Mesenchymal stem cell (in vitro differentiated cells and primary cell): ENCODE results near the gene STAG3.

Source experiments
- DNase-seq: peaks from one replicate; pipeline ENCODE4 v3.0.0-alpha.2; 2013
- H2AFZ ChIP-seq: one replicate; pipeline ENCODE4 v1.6.1; 2013; ENCODE audit warnings: low read depth, mild to moderate bottlenecking, control low read depth, inconsistent platforms, low read length, moderate library complexity
- H2AK5ac ChIP-seq: 2 replicates; pipeline ENCODE4 v1.6.1; 2013; ENCODE audit warnings: low read length, moderate library complexity, mild to moderate bottlenecking, inconsistent platforms; ENCODE audit not compliant: severe bottlenecking
- H2BK120ac ChIP-seq: one replicate; pipeline ENCODE4 v1.6.1; 2013; ENCODE audit warnings: low read depth, mild to moderate bottlenecking, inconsistent platforms, low read length, moderate library complexity
- H2BK12ac ChIP-seq, 2 experiments: one replicate each; pipeline ENCODE4 v1.6.1; 2013; ENCODE audit warnings: inconsistent platforms in 2 of 2, low read length in 2 of 2, mild to moderate bottlenecking in 2 of 2, moderate library complexity in 2 of 2, control low read depth in 1 of 2
- H2BK15ac ChIP-seq: one replicate; pipeline ENCODE4 v1.6.1; 2013; ENCODE audit warnings: mild to moderate bottlenecking, low read depth, inconsistent platforms; ENCODE audit not compliant: poor library complexity, severe bottlenecking
- H2BK5ac ChIP-seq: 2 replicates; pipeline ENCODE4 v1.6.1; 2013; ENCODE audit warnings: low read depth, mild to moderate bottlenecking, low read length, control low read depth, inconsistent platforms; ENCODE audit not compliant: poor library complexity, severe bottlenecking
- H3K14ac ChIP-seq, 2 experiments: one replicate each; pipeline ENCODE4 v1.6.1; 2013; ENCODE audit warnings: inconsistent platforms in 2 of 2, low read length in 2 of 2, control low read depth in 1 of 2, mild to moderate bottlenecking in 1 of 2, moderate library complexity in 1 of 2
- H3K18ac ChIP-seq, 2 experiments: one replicate each; pipeline ENCODE4 v1.6.1; 2013; ENCODE audit warnings: inconsistent platforms in 2 of 2, low read length in 2 of 2, control low read depth in 1 of 2, low read depth in 1 of 2, mild to moderate bottlenecking in 1 of 2
- H3K23ac ChIP-seq, 2 experiments: one replicate each; pipeline ENCODE4 v1.6.1; 2013; ENCODE audit warnings: inconsistent platforms in 2 of 2, low read length in 2 of 2, mild to moderate bottlenecking in 2 of 2, moderate library complexity in 2 of 2, control low read depth in 1 of 2
- H3K27ac ChIP-seq: 2 replicates; pipeline ENCODE4 v1.5.1; 2013; ENCODE audit warnings: mild to moderate bottlenecking, moderate library complexity, low read length, control low read depth, inconsistent platforms; ENCODE audit not compliant: poor library complexity, severe bottlenecking
- H3K27me3 ChIP-seq, 2 experiments: 2 replicates each; pipeline versions ENCODE4 v1.6.1 to v1.7.0; 2013; ENCODE audit warnings: low read length in 2 of 2, mild to moderate bottlenecking in 2 of 2, moderate library complexity in 2 of 2, control low read depth in 1 of 2, inconsistent platforms in 1 of 2; ENCODE audit not compliant: control insufficient read depth in 1 of 2, insufficient read depth in 1 of 2
- H3K36me3 ChIP-seq, 2 experiments: 2 replicates each; pipeline versions ENCODE4 v1.6.1 to v1.7.0; 2013; ENCODE audit warnings: low read length in 2 of 2, control low read depth in 1 of 2, inconsistent platforms in 1 of 2, low read depth in 1 of 2, mild to moderate bottlenecking in 1 of 2; ENCODE audit not compliant: insufficient read depth in 2 of 2, control insufficient read depth in 1 of 2
- H3K4ac ChIP-seq, 2 experiments: one replicate each; pipeline ENCODE4 v1.6.1; 2013; ENCODE audit warnings: inconsistent platforms in 2 of 2, low read length in 2 of 2, mild to moderate bottlenecking in 2 of 2, moderate library complexity in 2 of 2, control low read depth in 1 of 2, low read depth in 1 of 2
- H3K4me1 ChIP-seq: 2 replicates; pipeline ENCODE4 v1.6.1; 2013; ENCODE audit warnings: low read depth, low read length, control low read depth; ENCODE audit not compliant: control insufficient read depth, insufficient read depth
- H3K4me2 ChIP-seq: 2 replicates; pipeline ENCODE4 v1.6.1; 2013; ENCODE audit warnings: low read length, mild to moderate bottlenecking, inconsistent platforms; ENCODE audit not compliant: poor library complexity, severe bottlenecking
- H3K4me3 ChIP-seq, 2 experiments: 2 replicates each; pipeline versions ENCODE4 v1.5.1 to v1.7.0; 2013; ENCODE audit warnings: low read length in 2 of 2, mild to moderate bottlenecking in 2 of 2, control low read depth in 1 of 2, low read depth in 1 of 2; ENCODE audit not compliant: insufficient read depth in 1 of 2
- H3K79me1 ChIP-seq: replicated peaks from 2 replicates; pipeline ENCODE4 v1.6.1; 2013; ENCODE audit warnings: mild to moderate bottlenecking, control low read depth, low read length, inconsistent platforms; ENCODE audit not compliant: poor library complexity, severe bottlenecking
- H3K9ac ChIP-seq: 2 replicates; pipeline ENCODE4 v1.7.0; 2013; ENCODE audit warnings: mild to moderate bottlenecking, low read length, moderate library complexity
- H3K9me3 ChIP-seq: 2 replicates; pipeline ENCODE4 v1.7.0; 2013; ENCODE audit warnings: mild to moderate bottlenecking, low read length; ENCODE audit not compliant: control insufficient read depth
- H4K8ac ChIP-seq: one replicate; pipeline ENCODE4 v1.6.1; 2013; ENCODE audit warnings: inconsistent platforms, mild to moderate bottlenecking, low read length, moderate library complexity
- H4K91ac ChIP-seq: one replicate; pipeline ENCODE4 v1.6.1; 2013; ENCODE audit warnings: mild to moderate bottlenecking, low read length, inconsistent platforms
- whole genome bisulfite sequencing: methylation state at CpG from one replicate; pipeline ENCODE4 v1.1.7; 2013; ENCODE audit warnings: mixed read lengths; 5-methylcytosine and 5-hydroxymethylcytosine counted together

The STAG3 gene

GRCh38 chr7:100163871-100164270 is 13.8 kb upstream of the STAG3 start:
- Histone ChIP-seq H3K4me1 (peaks cover 24% of the 10 kb centered on the region), H3K79me1 (no peaks in the 10 kb centered on the region), H3K36me3 (no peaks in the 10 kb centered on the region), H2BK15ac (peak overlapping the region; percentile 13), H3K4me3 (no peak overlapping the region), H3K27ac (no peak overlapping the region), H2AFZ (no peak overlapping the region), H3K4me2 (no peak overlapping the region), H3K18ac (no peak overlapping the region), H4K91ac (no peak overlapping the region), H2BK5ac (no peak overlapping the region), H3K14ac (no peak overlapping the region), H2BK120ac (no peak overlapping the region), H2BK12ac (no peak overlapping the region), H3K4ac (no peak overlapping the region), H3K27me3 (peaks cover 17 to 34% of the 10 kb centered on the region in 2 experiments), H4K8ac (no peak overlapping the region), H3K9me3 (no peaks in the 10 kb centered on the region), H3K23ac (no peak overlapping the region), H2AK5ac (no peak overlapping the region), H3K9ac (no peak overlapping the region)
- 95% methylated on average over 4 of the region's 5 CpGs for WGBS
- no peak for DNase-seq

DNA sequence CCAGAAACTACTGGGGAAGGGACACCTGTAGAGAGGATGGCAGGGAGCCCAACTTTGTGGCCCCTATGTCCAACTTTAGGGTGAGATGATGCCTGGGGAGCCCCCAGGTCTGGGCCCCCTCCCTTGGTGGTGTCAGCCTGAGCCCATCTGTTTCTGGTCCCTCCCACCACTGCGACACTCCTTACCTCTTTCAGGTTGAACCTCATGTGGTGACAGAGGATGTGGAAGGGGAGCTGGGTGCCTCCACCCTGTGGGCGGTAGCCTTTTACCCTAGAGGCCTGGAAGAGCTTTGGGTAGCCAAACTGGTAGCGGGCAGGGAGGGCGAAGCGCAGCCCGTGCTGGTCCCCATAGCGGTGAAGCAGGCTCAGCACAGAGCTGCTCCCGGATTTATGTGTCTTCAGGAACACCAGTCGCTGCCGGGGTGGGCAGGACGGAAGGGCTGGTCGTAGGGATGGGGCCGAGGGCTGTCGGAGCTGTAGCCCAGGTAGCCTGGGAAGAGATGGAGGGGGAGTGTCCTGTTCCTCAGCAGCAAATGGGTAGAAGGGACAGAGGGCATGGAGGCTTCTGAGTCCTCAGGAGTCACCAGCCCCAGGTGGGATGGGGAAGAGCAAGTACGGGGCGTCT is 11.3 kb upstream of the STAG3 start:
- Histone ChIP-seq H3K79me1 (no peaks in the 10 kb centered on the region), H3K23ac (no peak overlapping the region), H2AK5ac (no peak overlapping the region), H3K4me3 (no peak overlapping the region), H2BK12ac (no peak overlapping the region), H3K4ac (no peak overlapping the region), H4K8ac (no peak overlapping the region), H2AFZ (no peak overlapping the region), H3K36me3 (no peaks in the 10 kb centered on the region), H3K27me3 (peaks cover 25 to 45% of the 10 kb centered on the region in 2 experiments), H2BK5ac (no peak overlapping the region), H3K9me3 (no peaks in the 10 kb centered on the region), H3K4me1 (peaks cover 24% of the 10 kb centered on the region), H3K27ac (no peak overlapping the region), H2BK120ac (no peak overlapping the region), H3K18ac (no peak overlapping the region), H4K91ac (no peak overlapping the region), H3K9ac (no peak overlapping the region), H3K14ac (no peak overlapping the region), H3K4me2 (no peak overlapping the region), H2BK15ac (no peak overlapping the region)
- DNase-seq: no peak
- 86% methylated on average over 16 of the region's 16 CpGs for WGBS

DNA sequence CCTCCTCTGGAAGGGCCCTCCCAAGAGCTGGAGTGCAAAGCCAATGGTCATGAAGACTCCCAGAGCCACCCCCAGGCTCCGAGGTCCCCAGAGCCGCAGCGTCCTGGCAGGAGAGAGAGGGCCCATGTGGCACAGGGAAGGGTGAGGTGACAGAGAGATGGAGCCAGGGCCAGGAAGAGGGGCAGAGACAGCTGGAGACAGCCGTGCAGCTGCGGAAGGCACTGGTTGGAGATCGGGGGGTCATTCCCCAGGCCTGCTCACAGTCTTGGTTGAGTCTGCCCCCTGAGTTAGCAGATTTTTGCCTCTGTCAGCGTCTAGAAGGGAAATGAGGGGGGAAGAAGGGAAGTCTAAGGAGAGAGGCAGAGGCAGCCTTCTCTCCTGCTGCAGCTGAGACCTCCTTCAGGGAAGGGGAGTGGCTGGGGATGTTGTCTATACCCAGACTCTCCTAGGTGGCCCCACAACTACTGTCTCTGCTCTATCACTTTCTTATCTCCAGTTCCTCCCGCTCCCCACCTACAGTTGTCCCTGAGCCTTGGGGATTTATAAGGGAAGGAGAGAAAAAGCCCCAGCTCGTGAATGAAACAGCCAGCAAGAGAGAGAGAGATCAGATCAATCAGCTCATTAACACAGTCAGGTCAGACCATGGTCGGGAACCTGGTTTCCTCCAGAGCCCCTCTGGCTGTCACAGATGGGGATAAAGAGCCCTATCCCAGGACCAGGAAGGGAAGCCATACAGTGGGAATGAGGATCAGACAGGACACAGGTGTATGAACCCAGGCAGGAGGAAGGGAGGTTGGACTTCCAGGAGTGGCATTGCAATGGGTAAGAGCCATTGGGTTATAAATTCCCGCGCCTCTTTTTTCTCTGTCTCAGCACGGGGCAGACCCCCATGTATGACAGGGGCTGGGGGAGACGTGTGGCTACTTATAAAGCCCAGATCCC is 10.5 kb upstream of the STAG3 start:
- Histone ChIP-seq H3K14ac (no peak overlapping the region), H3K4ac (peak overlapping the region in 1 of 2 experiments; percentile 54), H3K4me3 (peak overlapping the region in 1 of 2 experiments; percentile 79), H3K79me1 (no peaks in the 10 kb centered on the region), H2BK5ac (no peak overlapping the region), H3K36me3 (no peaks in the 10 kb centered on the region), H2BK12ac (peak overlapping the region in 1 of 2 experiments; percentile 23), H3K4me1 (peaks cover 29% of the 10 kb centered on the region), H3K9ac (peak overlapping the region; percentile 83), H3K23ac (peak overlapping the region; percentile 9 to 23), H4K91ac (peak overlapping the region; percentile 34), H3K9me3 (no peaks in the 10 kb centered on the region), H2BK15ac (no peak overlapping the region), H3K4me2 (peak overlapping the region; percentile 69), H2AK5ac (no peak overlapping the region), H3K18ac (peak overlapping the region in 1 of 2 experiments; percentile 78), H3K27me3 (peaks cover 31 to 49% of the 10 kb centered on the region in 2 experiments), H2AFZ (peak overlapping the region; percentile 92), H3K27ac (no peak overlapping the region), H4K8ac (peak overlapping the region; percentile 31), H2BK120ac (peak overlapping the region; percentile 27)
- 50% methylated on average over 9 of the region's 14 CpGs for WGBS
- DNase-seq: no peak

DNA sequence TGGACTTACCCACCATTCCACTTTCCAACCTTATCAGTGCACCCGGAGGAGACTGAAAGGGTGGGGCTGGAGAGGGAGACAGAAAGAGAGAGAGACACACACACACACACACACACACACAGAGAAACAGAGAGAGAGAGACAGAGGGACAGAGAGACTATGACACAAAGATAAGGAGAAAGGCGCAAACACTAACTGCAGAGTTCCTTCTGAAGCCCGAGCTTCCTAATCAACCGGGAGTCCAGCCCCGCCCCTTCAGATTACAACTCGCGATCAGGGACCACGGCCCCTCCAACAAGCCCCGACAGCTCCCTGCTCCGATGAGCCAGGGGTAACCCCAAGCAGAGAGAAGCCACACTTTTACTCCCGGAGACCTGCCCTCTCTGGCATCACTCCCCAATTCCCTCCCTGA is 9.8 kb upstream of the STAG3 start:
- Histone ChIP-seq H2BK120ac (peak overlapping the region; percentile 27), H3K4me3 (peak overlapping the region in 1 of 2 experiments; percentile 79), H3K14ac (peak overlapping the region in 1 of 2 experiments; percentile 74), H4K91ac (peak overlapping the region; percentile 74), H2BK5ac (no peak overlapping the region), H2AFZ (peak overlapping the region; percentile 92), H3K4me2 (peak overlapping the region; percentile 69), H3K79me1 (no peaks in the 10 kb centered on the region), H3K36me3 (no peaks in the 10 kb centered on the region), H3K27ac (no peak overlapping the region), H3K4ac (peak overlapping the region in 1 of 2 experiments; percentile 37), H3K9ac (peak overlapping the region; percentile 83), H3K18ac (peak overlapping the region; percentile 54 to 55), H3K23ac (no peak overlapping the region), H2BK15ac (peak overlapping the region; percentile 86), H3K27me3 (peaks cover 31 to 46% of the 10 kb centered on the region in 2 experiments), H3K9me3 (no peaks in the 10 kb centered on the region), H2AK5ac (no peak overlapping the region), H3K4me1 (peaks cover 29% of the 10 kb centered on the region), H4K8ac (peak overlapping the region; percentile 70), H2BK12ac (no peak overlapping the region)
- peak; percentile 26 for DNase-seq
- WGBS: 9% methylated on average over 10 of the region's 11 CpGs
